ENCODE results near the gene SLC25A51.

DNA sequence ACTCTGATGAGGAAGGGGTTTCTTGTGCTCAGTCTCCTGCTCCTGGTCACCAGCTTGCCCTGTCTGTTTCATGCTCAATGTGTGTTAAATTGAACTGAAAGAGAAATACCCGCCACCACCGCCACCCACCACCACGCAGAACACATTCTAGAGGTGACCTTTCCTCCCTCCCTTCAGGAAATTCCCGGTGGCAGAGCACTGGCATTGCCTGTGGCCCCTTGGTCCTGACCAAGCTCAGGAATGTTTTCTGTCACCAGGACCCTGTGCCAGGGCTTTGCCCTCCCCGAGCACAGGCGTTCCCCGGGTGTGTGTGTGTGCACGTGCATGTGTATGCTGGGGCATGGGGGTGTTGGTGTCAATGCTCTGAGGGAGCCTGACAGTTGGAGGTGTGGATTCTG is 10.2 kb upstream of the SLC25A51 start:
- TF ChIP-seq, protein P1, sequence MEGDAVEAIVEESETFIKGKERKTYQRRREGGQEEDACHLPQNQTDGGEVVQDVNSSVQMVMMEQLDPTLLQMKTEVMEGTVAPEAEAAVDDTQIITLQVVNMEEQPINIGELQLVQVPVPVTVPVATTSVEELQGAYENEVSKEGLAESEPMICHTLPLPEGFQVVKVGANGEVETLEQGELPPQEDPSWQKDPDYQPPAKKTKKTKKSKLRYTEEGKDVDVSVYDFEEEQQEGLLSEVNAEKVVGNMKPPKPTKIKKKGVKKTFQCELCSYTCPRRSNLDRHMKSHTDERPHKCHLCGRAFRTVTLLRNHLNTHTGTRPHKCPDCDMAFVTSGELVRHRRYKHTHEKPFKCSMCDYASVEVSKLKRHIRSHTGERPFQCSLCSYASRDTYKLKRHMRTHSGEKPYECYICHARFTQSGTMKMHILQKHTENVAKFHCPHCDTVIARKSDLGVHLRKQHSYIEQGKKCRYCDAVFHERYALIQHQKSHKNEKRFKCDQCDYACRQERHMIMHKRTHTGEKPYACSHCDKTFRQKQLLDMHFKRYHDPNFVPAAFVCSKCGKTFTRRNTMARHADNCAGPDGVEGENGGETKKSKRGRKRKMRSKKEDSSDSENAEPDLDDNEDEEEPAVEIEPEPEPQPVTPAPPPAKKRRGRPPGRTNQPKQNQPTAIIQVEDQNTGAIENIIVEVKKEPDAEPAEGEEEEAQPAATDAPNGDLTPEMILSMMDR (IDR thresholded peaks at IDR 0.05 in 4 of 5, conservative IDR thresholded peaks at IDR 0.05 in 1 of 5), result no peak
- TF ChIP-seq POLR2A (IDR thresholded peaks at IDR 0.05), result no peak

Measured in gastrocnemius medialis (tissue), 4 donors.